Mesenteric fat pad (tissue), 1 donor: Measurements from ENCODE around the gene MDK. TPM values are rescaled to one million over a fixed set of nuclear protein-coding genes. Genes with fewer than 3 reads are reported as not detected.

Experiments used
- microRNA-seq: library from miRNA; unstranded; fragments of <30 nt; microRNA quantifications from one replicate; pipeline ENCODE4 v1.2.0, GENCODE V29; 2020; ENCODE audit warnings: borderline number of aligned reads
- total RNA-seq: library from RNA; stranded (reverse); fragmentation: NEBNext Ultra II Directional; extraction: Animal tissue kit (Norgen Biotek cat#: 25700); gene quantifications from one replicate; pipeline ENCODE4 v1.2.1, GENCODE V29; 2021
- donor health status: DM: yes; HTN: yes; CAD: no.

The MDK gene
- total RNA-seq, 1 donor from 2014 or later = 13.9 TPM

Small RNA genes lying within 50 kb of the gene (microRNA-seq; reads per million reads assigned to microRNA genes)
- not detected for gene MIR4688

Other genes starting within 250 kb of the MDK start
- 8.4 TPM for gene CREB3L1, start 104.0 kb upstream of the MDK start, total RNA-seq
- 54.3 TPM for gene DGKZ, start 34.2 kb upstream of the MDK start, total RNA-seq
- gene CHRM4, start 10.1 kb downstream of the MDK start, total RNA-seq = not detected
- 22.3 TPM for gene AMBRA1, start 212.4 kb downstream of the MDK start, total RNA-seq
- gene HARBI1, start 235.6 kb downstream of the MDK start, total RNA-seq = 4.9 TPM
- gene ATG13, start 235.9 kb downstream of the MDK start, total RNA-seq = 49.7 TPM